HepG2 (cell line): Measurements from ENCODE around the gene YPEL3. TPM values are rescaled to one million over a fixed set of nuclear protein-coding genes. Genes with fewer than 3 reads are reported as not detected.

ENCODE experiments used
- CCAR2 ChIP-seq: fragments of 200-400 bp; formaldehyde crosslinking; optimal IDR thresholded peaks from 2 replicates; pipeline ENCODE3; 2018; ENCODE audit warnings: low read depth, mild to moderate bottlenecking, low read length, moderate library complexity
- CEBPG ChIP-seq: IDR thresholded peaks from 2 replicates; pipeline ENCODE4 v1.6.1; 2016
- FOXK1 ChIP-seq: sonication (generic); formaldehyde crosslinking; IDR thresholded peaks from 2 replicates; pipeline ENCODE4 v1.4.0; 2020; ENCODE audit warnings: low read depth, missing genetic modification reagents, borderline replicate concordance
- HIC2 ChIP-seq: sonication (generic); formaldehyde crosslinking; IDR thresholded peaks from 2 replicates; pipeline ENCODE4 v1.9.0; 2022; ENCODE audit warnings: low read depth, missing genetic modification reagents
- HNF4G ChIP-seq, 2 experiments: sonication (generic) in 1 of 2; formaldehyde crosslinking in 1 of 2; IDR thresholded peaks; 2 replicates each; pipeline versions ENCODE4 v1.4.0 to v1.6.1; 2011 to 2020; ENCODE audit warnings: borderline replicate concordance in 2 of 2, low read depth in 2 of 2, mild to moderate bottlenecking in 2 of 2, low read length in 1 of 2, missing genetic modification reagents in 1 of 2, moderate library complexity in 1 of 2
- KLF11 ChIP-seq: IDR thresholded peaks from 2 replicates; pipeline ENCODE4 v1.6.1; 2016; ENCODE audit warnings: missing compliant biosample characterization
- NAIF1 ChIP-seq: sonication (generic); formaldehyde crosslinking; IDR thresholded peaks from 2 replicates; pipeline ENCODE4 v1.5.0; 2020; ENCODE audit warnings: mild to moderate bottlenecking, missing genetic modification reagents, borderline replicate concordance
- NFATC3 ChIP-seq: sonication (generic); formaldehyde crosslinking; IDR thresholded peaks from 2 replicates; pipeline ENCODE4 v1.5.1; 2020; ENCODE audit warnings: mild to moderate bottlenecking, missing genetic modification reagents
- RBFOX2 ChIP-seq: fragments of 200-400 bp; formaldehyde crosslinking; IDR thresholded peaks from 2 replicates; pipeline ENCODE4 v1.6.1; 2017; ENCODE audit warnings: low read depth, mild to moderate bottlenecking, low read length
- SALL2 ChIP-seq: sonication (generic); formaldehyde crosslinking; IDR thresholded peaks from 2 replicates; pipeline ENCODE4 v1.8.1; 2023; ENCODE audit warnings: mild to moderate bottlenecking, missing genetic modification reagents, inconsistent platforms
- SKI ChIP-seq: fragments of 450-650 bp; IDR thresholded peaks from one replicate; pipeline ENCODE4 v1.6.1; 2018; ENCODE audit warnings: mild to moderate bottlenecking; ENCODE audit not compliant: partially characterized antibody
- SMYD3 ChIP-seq: sonication (generic); formaldehyde crosslinking; IDR thresholded peaks from 2 replicates; pipeline ENCODE4 v1.8.1; 2023; ENCODE audit warnings: mild to moderate bottlenecking, missing genetic modification reagents
- TP53 ChIP-seq: sonication (generic); formaldehyde crosslinking; conservative IDR thresholded peaks from 2 replicates; pipeline ENCODE4 v1.4.0; 2020; ENCODE audit warnings: missing genetic modification reagents
- ZNF326 ChIP-seq: sonication (generic); formaldehyde crosslinking; IDR thresholded peaks from 2 replicates; pipeline ENCODE4 v1.4.0; 2020; ENCODE audit warnings: missing genetic modification reagents, borderline replicate concordance
- ZNF530 ChIP-seq: sonication (generic); formaldehyde crosslinking; IDR thresholded peaks from 2 replicates; pipeline ENCODE4 v1.5.0; 2020; ENCODE audit warnings: low read depth, mild to moderate bottlenecking, missing genetic modification reagents
- ZNF629 ChIP-seq: sonication (generic); formaldehyde crosslinking; conservative IDR thresholded peaks from 2 replicates; pipeline ENCODE4 v1.5.0; 2020; ENCODE audit warnings: missing genetic modification reagents
- ZNF687 ChIP-seq: sonication (generic); formaldehyde crosslinking; IDR thresholded peaks from 2 replicates; pipeline ENCODE4 v1.5.1; 2020; ENCODE audit warnings: mild to moderate bottlenecking, missing genetic modification reagents, moderate library complexity
- ZNF761 ChIP-seq: sonication (generic); formaldehyde crosslinking; conservative IDR thresholded peaks from 2 replicates; pipeline ENCODE4 v1.4.0; 2020; ENCODE audit warnings: mild to moderate bottlenecking, missing genetic modification reagents
- polyA plus RNA-seq, 8 experiments: library from polyadenylated mRNA; depleted of rRNA in 3 of 8; stranded (reverse) in 7 of 8; unstranded in 1 of 8; fragments of >200 nt; fragmentation: Illumina TruSeq in 4 of 8; extraction: Trizol in 4 of 8; gene quantifications; 2 replicates each; pipeline versions ENCODE4 v1.2.1 to v1.2.3, GENCODE V29; 2011 to 2016; ENCODE audit warnings: low read depth in 4 of 8, missing spikeins in 1 of 8, mixed read lengths in 1 of 8; ENCODE audit not compliant: insufficient read depth in 1 of 8
- total RNA-seq, 5 experiments: library from RNA; depleted of rRNA; stranded (reverse); fragments of >200 nt; fragmentation: Illumina TruSeq; extraction: Trizol; gene quantifications; 2 replicates each; pipeline ENCODE4 v1.2.3, GENCODE V29; 2016; ENCODE audit warnings: low read depth in 1 of 5
- TF ChIP-seq, protein P1 (sequence below): sonication (generic); formaldehyde crosslinking; IDR thresholded peaks from 2 replicates; pipeline ENCODE4 v1.8.1; 2023; ENCODE audit warnings: mild to moderate bottlenecking, moderate library complexity, missing genetic modification reagents
- TF ChIP-seq, protein P2 (sequence below): sonication (generic); formaldehyde crosslinking; IDR thresholded peaks from 2 replicates; pipeline ENCODE4 v1.8.1; 2023; ENCODE audit warnings: missing genetic modification reagents, inconsistent platforms, borderline replicate concordance
- TF ChIP-seq, protein P3 (sequence below): sonication (generic); formaldehyde crosslinking; IDR thresholded peaks from 2 replicates; pipeline ENCODE4 v1.5.0; 2020; ENCODE audit warnings: missing genetic modification reagents

YPEL3 gene
- total and polyA plus RNA-seq, 2 of the 13 experiments (the other 11 are each of a cell fraction or from before 2014, with no cell fraction given), result 5.4 to 47.0 TPM

DNA sequence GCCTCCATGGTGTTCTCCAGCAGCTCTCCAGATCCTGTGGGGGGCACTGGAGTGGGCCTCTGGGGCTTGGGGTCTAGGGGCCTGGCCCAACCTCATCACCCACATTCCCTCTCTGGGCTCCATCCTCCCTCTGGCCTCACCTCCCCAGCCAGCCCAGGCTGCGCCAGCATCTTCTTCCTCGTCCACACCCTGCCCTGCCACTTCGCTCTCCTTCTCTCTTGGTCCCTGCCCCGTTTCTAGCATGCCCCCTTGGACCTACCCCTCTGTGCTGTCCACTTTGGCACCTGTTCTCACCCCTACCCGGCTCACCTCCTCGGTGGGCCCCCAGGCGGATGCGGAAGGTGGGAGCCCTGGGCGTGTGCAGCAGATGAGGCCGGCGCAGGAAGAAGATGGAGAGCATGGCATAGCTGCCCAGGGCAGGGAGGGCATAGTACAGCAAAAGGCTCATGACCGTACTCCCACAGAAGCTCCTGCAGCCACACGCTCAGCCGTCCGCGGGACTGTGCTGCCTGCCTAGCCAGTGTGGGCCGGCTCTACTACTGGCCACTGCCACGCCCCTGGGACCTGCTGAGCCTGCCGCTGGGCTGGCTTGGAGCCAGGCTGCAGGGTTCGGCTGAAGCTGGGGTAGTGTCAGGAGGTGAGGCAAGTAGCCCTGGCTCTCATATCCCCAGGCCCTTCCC, 17.2 kb upstream of the YPEL3 start, which contains the start of gene GDPD3 (continued):
- TF ChIP-seq HNF4G (IDR thresholded peaks at IDR 0.05; ENCODE audit: borderline replicate concordance, low read depth, low read length) (no peak), HNF4G (CRISPR knock-in tag; IDR thresholded peaks at IDR 0.05; ENCODE audit: borderline replicate concordance, low read depth) (no peak), ZNF530 (CRISPR knock-in tag) (no peak), SALL2 (CRISPR knock-in tag) (no peak), ZNF326 (CRISPR knock-in tag) (no peak), RBFOX2 (peak; percentile 40; the same call in 1 of the 2 replicates), ZNF629 (CRISPR knock-in tag) (0 out of 2 replicates have a peak, but pooled peaks have one; percentile 4), KLF11 (CRISPR knock-in tag) (no peak), SMYD3 (CRISPR knock-in tag) (no peak), ZNF687 (CRISPR knock-in tag) (no peak), CEBPG (CRISPR knock-in tag) (no peak), NFATC3 (no peak), ZNF761 (CRISPR knock-in tag) (no peak), SKI (no peak), NAIF1 (CRISPR knock-in tag) (no peak), FOXK1 (CRISPR knock-in tag) (no peak), CCAR2 (no peak), TP53 (CRISPR knock-in tag) (no peak), HIC2 (CRISPR knock-in tag) (no peak)
- TF ChIP-seq, protein P1, sequence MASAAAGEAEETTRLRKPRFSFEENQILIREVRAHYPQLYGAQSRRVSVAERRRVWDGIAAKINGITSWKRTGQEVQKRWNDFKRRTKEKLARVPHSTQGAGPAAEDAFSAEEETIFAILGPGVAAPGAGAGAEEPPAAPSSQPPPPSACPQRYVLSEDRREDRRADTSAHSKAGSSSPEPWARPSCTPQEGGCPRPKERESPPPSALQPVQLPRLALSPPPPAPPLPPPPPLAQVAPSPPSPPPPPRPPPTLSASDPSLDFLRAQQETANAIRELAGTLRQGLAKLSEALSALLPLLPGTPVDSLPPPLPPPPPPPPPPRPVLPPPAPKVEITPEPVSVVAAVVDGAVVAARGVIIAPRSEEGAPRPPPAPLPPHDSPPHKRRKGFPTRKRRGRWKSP, result no peak
- TF ChIP-seq, protein P2, sequence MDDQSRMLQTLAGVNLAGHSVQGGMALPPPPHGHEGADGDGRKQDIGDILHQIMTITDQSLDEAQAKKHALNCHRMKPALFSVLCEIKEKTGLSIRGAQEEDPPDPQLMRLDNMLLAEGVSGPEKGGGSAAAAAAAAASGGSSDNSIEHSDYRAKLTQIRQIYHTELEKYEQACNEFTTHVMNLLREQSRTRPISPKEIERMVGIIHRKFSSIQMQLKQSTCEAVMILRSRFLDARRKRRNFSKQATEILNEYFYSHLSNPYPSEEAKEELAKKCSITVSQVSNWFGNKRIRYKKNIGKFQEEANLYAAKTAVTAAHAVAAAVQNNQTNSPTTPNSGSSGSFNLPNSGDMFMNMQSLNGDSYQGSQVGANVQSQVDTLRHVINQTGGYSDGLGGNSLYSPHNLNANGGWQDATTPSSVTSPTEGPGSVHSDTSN, result no peak
- TF ChIP-seq, protein P3, sequence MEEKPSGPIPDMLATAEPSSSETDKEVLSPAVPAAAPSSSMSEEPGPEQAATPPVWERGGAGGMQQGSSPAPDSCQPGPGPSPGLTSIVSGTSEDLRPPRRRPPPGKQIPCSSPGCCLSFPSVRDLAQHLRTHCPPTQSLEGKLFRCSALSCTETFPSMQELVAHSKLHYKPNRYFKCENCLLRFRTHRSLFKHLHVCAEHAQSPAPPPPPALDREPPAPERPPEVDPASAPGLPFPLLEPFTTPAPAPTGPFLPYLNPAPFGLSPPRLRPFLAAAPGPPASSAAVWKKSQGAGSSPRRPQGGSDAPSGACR (CRISPR knock-in tag), result no peak
